ENCODE data around the gene NYNRIN.

The NYNRIN gene

GRCh38 chr14:24392325-24393091, 6.3 kb upstream of the NYNRIN start:
- no peak overlapping the region for H3K18ac ChIP-seq (ENCODE audit: low read length)
- no peak for DNase-seq (ENCODE audit: low spot score)
- no peak overlapping the region for H2AK5ac ChIP-seq (ENCODE audit: low read depth, low read length)
- H3K4me2 ChIP-seq (ENCODE audit: insufficient read depth, low read length, poor library complexity, severe bottlenecking) = no peak overlapping the region
- no peak overlapping the region for H2BK5ac ChIP-seq (ENCODE audit: low read length)
- H3K79me1 ChIP-seq (ENCODE audit: low read depth, low read length) = no peaks in the 10 kb centered on the region
- no peak overlapping the region for H4K91ac ChIP-seq (ENCODE audit: low read depth, low read length, poor library complexity)
- H2BK120ac ChIP-seq (ENCODE audit: low read depth, low read length) = no peak overlapping the region
- no peak overlapping the region for H2AFZ ChIP-seq (ENCODE audit: low read length)
- H2BK12ac ChIP-seq (ENCODE audit: low read length) = no peak overlapping the region
- H3K27ac ChIP-seq (replicated peaks; ENCODE audit: low read length) = no peak overlapping the region
- peaks cover 0 to 3% of the 10 kb centered on the region in 2 donors for H3K9me3 ChIP-seq (replicated peaks in 1 of 2; ENCODE audit: control insufficient read depth in 2 of 2, insufficient read depth in 1 of 2, low read depth in 1 of 2, low read length in 2 of 2)
- H3K36me3 ChIP-seq (replicated peaks in 1 of 2; ENCODE audit: control insufficient read depth in 2 of 2, insufficient read depth in 2 of 2, low read length in 2 of 2) = no peaks in the 10 kb centered on the region
- no peak overlapping the region for H4K8ac ChIP-seq (ENCODE audit: low read depth, low read length)
- no peak overlapping the region for H3K4ac ChIP-seq (ENCODE audit: low read length)
- H3K4me3 ChIP-seq (ENCODE audit: low read length in 2 of 2) = no peak overlapping the region
- no peak overlapping the region for H3K23ac ChIP-seq (ENCODE audit: low read depth, low read length, poor library complexity)
- peaks cover 0 to 47% (median 0%) of the 10 kb centered on the region in 3 experiments for H3K27me3 ChIP-seq (ENCODE audit: control insufficient read depth in 3 of 3, insufficient read depth in 3 of 3, low read depth in 1 of 3, low read length in 3 of 3)
- no peak overlapping the region for H3K14ac ChIP-seq (ENCODE audit: low read length)
- WGBS, 2 donors (ENCODE audit: extremely low coverage in 2 of 2, insufficient read length in 2 of 2, insufficient replicate concordance in 1 of 2) = no CpG with 5 or more reads among the region's 8 CpGs
- H3K4me1 ChIP-seq (ENCODE audit: control insufficient read depth in 2 of 2, insufficient read depth in 1 of 2, low read depth in 1 of 2, low read length in 2 of 2) = peaks cover 0 to under 1% of the 10 kb centered on the region in 2 donors
- no peak overlapping the region for H2BK15ac ChIP-seq (ENCODE audit: low read length)
- no peak overlapping the region for H3K9ac ChIP-seq (ENCODE audit: low read depth, low read length, poor library complexity)

GRCh38 chr14:24394275-24394674, 4.5 kb upstream of the NYNRIN start:
- no peak overlapping the region for H2BK15ac ChIP-seq (ENCODE audit: low read length)
- H3K79me1 ChIP-seq (ENCODE audit: low read depth, low read length) = no peaks in the 10 kb centered on the region
- no peak overlapping the region for H2BK12ac ChIP-seq (ENCODE audit: low read length)
- H3K9ac ChIP-seq (ENCODE audit: low read depth, low read length, poor library complexity) = no peak overlapping the region
- no peaks in the 10 kb centered on the region for H3K36me3 ChIP-seq (replicated peaks in 1 of 2; ENCODE audit: control insufficient read depth in 2 of 2, insufficient read depth in 2 of 2, low read length in 2 of 2)
- no peak overlapping the region for H4K8ac ChIP-seq (ENCODE audit: low read depth, low read length)
- H3K4me3 ChIP-seq (ENCODE audit: low read length in 2 of 2) = no peak overlapping the region
- H3K4ac ChIP-seq (ENCODE audit: low read length) = no peak overlapping the region
- no peak overlapping the region for H3K27ac ChIP-seq (replicated peaks; ENCODE audit: low read length)
- no peak overlapping the region for H2AK5ac ChIP-seq (ENCODE audit: low read depth, low read length)
- no peak overlapping the region for H3K23ac ChIP-seq (ENCODE audit: low read depth, low read length, poor library complexity)
- no peak overlapping the region for H2BK5ac ChIP-seq (ENCODE audit: low read length)
- no peak overlapping the region for H2AFZ ChIP-seq (ENCODE audit: low read length)
- peaks cover 6 to 7% of the 10 kb centered on the region in 2 donors for H3K4me1 ChIP-seq (ENCODE audit: control insufficient read depth in 2 of 2, insufficient read depth in 1 of 2, low read depth in 1 of 2, low read length in 2 of 2)
- H3K4me2 ChIP-seq (ENCODE audit: insufficient read depth, low read length, poor library complexity, severe bottlenecking) = no peak overlapping the region
- H3K14ac ChIP-seq (ENCODE audit: low read length) = no peak overlapping the region
- no CpG with 5 or more reads among the region's 3 CpGs for WGBS, 2 donors (ENCODE audit: extremely low coverage in 2 of 2, insufficient read length in 2 of 2, insufficient replicate concordance in 1 of 2)
- peaks cover 0 to 52% (median 0%) of the 10 kb centered on the region in 3 experiments for H3K27me3 ChIP-seq (ENCODE audit: control insufficient read depth in 3 of 3, insufficient read depth in 3 of 3, low read depth in 1 of 3, low read length in 3 of 3)
- H2BK120ac ChIP-seq (ENCODE audit: low read depth, low read length) = no peak overlapping the region
- no peak for DNase-seq (ENCODE audit: low spot score)
- no peak overlapping the region for H3K18ac ChIP-seq (ENCODE audit: low read length)
- no peak overlapping the region for H4K91ac ChIP-seq (ENCODE audit: low read depth, low read length, poor library complexity)
- peaks cover 0 to 3% of the 10 kb centered on the region in 2 donors for H3K9me3 ChIP-seq (replicated peaks in 1 of 2; ENCODE audit: control insufficient read depth in 2 of 2, insufficient read depth in 1 of 2, low read depth in 1 of 2, low read length in 2 of 2)

GRCh38 chr14:24395609-24396582, 2.9 kb upstream of the NYNRIN start:
- Histone ChIP-seq H3K14ac (ENCODE audit: low read length) (no peak overlapping the region), H3K4ac (ENCODE audit: low read length) (no peak overlapping the region), H3K4me2 (ENCODE audit: insufficient read depth, low read length, poor library complexity, severe bottlenecking) (no peak overlapping the region), H2AFZ (ENCODE audit: low read length) (peak overlapping the region; percentile 8), H3K27me3 (ENCODE audit: control insufficient read depth in 3 of 3, insufficient read depth in 3 of 3, low read depth in 1 of 3, low read length in 3 of 3) (peaks cover 0 to 65% (median 0%) of the 10 kb centered on the region in 3 experiments), H2BK5ac (ENCODE audit: low read length) (no peak overlapping the region), H3K18ac (ENCODE audit: low read length) (peak overlapping the region; percentile 52), H4K91ac (ENCODE audit: low read depth, low read length, poor library complexity) (no peak overlapping the region), H3K23ac (ENCODE audit: low read depth, low read length, poor library complexity) (no peak overlapping the region), H3K9me3 (replicated peaks in 1 of 2; ENCODE audit: control insufficient read depth in 2 of 2, insufficient read depth in 1 of 2, low read depth in 1 of 2, low read length in 2 of 2) (peaks cover 0 to 3% of the 10 kb centered on the region in 2 donors), H3K36me3 (replicated peaks in 1 of 2; ENCODE audit: control insufficient read depth in 2 of 2, insufficient read depth in 2 of 2, low read length in 2 of 2) (no peaks in the 10 kb centered on the region), H3K9ac (ENCODE audit: low read depth, low read length, poor library complexity) (no peak overlapping the region), H2BK15ac (ENCODE audit: low read length) (peak overlapping the region; percentile 25), H3K27ac (replicated peaks; ENCODE audit: low read length) (no peak overlapping the region), H2BK120ac (ENCODE audit: low read depth, low read length) (no peak overlapping the region), H3K79me1 (ENCODE audit: low read depth, low read length) (peaks cover 3% of the 10 kb centered on the region), H4K8ac (ENCODE audit: low read depth, low read length) (no peak overlapping the region), H2AK5ac (ENCODE audit: low read depth, low read length) (peak overlapping the region; percentile 80), H3K4me1 (ENCODE audit: control insufficient read depth in 2 of 2, insufficient read depth in 1 of 2, low read depth in 1 of 2, low read length in 2 of 2) (peaks cover 11 to 15% of the 10 kb centered on the region in 2 donors), H2BK12ac (ENCODE audit: low read length) (peak overlapping the region; percentile 80), H3K4me3 (ENCODE audit: low read length in 2 of 2) (no peak overlapping the region)
- WGBS, 2 donors (ENCODE audit: extremely low coverage in 2 of 2, insufficient read length in 2 of 2, insufficient replicate concordance in 1 of 2) = no CpG with 5 or more reads among the region's 8 CpGs
- DNase-seq (ENCODE audit: low spot score) = no peak
